Measurements from ENCODE around the gene TMEM18. TPM values are rescaled to one million over a fixed set of nuclear protein-coding genes. Genes with fewer than 3 reads are reported as not detected.

The TMEM18 gene
- total and polyA plus RNA-seq, 2 experiments from 2014 or later: 15.0 to 41.9 TPM

DNA sequence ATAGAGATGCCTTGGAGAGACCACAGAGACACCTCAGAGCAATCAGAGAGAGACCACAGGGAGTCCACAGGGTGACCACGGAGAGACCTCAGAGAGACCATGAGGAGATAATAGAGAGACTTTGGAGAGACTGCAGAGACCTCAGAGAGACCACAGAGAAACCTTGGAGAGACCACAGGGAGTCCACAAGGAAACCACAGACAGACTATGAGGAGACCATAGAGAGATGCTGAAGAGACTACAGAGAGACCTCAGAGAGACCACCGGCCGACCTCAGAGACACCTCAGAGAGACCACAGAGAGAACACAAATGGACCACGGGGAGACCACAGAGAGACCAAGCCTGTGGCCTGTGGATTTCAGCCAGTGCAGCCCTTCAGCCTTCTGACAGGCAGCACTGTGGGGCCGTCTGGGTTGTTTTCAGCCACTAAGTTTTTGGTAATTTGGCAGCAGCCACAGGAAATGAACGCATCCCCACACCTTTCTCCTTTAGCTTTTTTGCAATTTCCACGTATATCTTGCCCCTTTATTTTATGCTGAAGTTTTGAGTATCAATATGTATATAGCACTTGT is 11.4 kb upstream of the TMEM18 start:
- ATAC-seq: no peak
- H3K27ac Mint-ChIP-seq: no peak overlapping the region
- H3K36me3 Mint-ChIP-seq (ENCODE audit: low read depth): peaks cover 26% of the 10 kb centered on the region
- H3F3A ChIP-seq (replicated peaks; ENCODE audit: low read depth): no peaks in the 10 kb centered on the region
- no peak overlapping the region for H3K4me2 ChIP-seq
- no peak overlapping the region for H2AFZ ChIP-seq
- no peak overlapping the region for H3K4me3 Mint-ChIP-seq
- TF ChIP-seq, protein P1, sequence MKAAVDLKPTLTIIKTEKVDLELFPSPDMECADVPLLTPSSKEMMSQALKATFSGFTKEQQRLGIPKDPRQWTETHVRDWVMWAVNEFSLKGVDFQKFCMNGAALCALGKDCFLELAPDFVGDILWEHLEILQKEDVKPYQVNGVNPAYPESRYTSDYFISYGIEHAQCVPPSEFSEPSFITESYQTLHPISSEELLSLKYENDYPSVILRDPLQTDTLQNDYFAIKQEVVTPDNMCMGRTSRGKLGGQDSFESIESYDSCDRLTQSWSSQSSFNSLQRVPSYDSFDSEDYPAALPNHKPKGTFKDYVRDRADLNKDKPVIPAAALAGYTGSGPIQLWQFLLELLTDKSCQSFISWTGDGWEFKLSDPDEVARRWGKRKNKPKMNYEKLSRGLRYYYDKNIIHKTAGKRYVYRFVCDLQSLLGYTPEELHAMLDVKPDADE (IDR thresholded peaks at IDR 0.05): no peak
- TF ChIP-seq CREB1 (CRISPR knock-in tag; IDR thresholded peaks at IDR 0.05; ENCODE audit: low read depth) (no peak), ZNF114 (CRISPR knock-in tag; IDR thresholded peaks at IDR 0.05) (no peak), NANOG (IDR thresholded peaks at IDR 0.05; ENCODE audit: borderline replicate concordance) (no peak), JUNB (IDR thresholded peaks at IDR 0.05; ENCODE audit: unreplicated experiment) (no peak), EZH2 (IDR thresholded peaks at IDR 0.05; ENCODE audit: low read depth, unreplicated experiment) (no peak), ZNF331 (CRISPR knock-in tag; IDR thresholded peaks at IDR 0.05; ENCODE audit: low read depth) (no peak), POLR2AphosphoS5 (IDR thresholded peaks at IDR 0.05; ENCODE audit: low read depth) (no peak)
- TF ChIP-seq, protein P2, sequence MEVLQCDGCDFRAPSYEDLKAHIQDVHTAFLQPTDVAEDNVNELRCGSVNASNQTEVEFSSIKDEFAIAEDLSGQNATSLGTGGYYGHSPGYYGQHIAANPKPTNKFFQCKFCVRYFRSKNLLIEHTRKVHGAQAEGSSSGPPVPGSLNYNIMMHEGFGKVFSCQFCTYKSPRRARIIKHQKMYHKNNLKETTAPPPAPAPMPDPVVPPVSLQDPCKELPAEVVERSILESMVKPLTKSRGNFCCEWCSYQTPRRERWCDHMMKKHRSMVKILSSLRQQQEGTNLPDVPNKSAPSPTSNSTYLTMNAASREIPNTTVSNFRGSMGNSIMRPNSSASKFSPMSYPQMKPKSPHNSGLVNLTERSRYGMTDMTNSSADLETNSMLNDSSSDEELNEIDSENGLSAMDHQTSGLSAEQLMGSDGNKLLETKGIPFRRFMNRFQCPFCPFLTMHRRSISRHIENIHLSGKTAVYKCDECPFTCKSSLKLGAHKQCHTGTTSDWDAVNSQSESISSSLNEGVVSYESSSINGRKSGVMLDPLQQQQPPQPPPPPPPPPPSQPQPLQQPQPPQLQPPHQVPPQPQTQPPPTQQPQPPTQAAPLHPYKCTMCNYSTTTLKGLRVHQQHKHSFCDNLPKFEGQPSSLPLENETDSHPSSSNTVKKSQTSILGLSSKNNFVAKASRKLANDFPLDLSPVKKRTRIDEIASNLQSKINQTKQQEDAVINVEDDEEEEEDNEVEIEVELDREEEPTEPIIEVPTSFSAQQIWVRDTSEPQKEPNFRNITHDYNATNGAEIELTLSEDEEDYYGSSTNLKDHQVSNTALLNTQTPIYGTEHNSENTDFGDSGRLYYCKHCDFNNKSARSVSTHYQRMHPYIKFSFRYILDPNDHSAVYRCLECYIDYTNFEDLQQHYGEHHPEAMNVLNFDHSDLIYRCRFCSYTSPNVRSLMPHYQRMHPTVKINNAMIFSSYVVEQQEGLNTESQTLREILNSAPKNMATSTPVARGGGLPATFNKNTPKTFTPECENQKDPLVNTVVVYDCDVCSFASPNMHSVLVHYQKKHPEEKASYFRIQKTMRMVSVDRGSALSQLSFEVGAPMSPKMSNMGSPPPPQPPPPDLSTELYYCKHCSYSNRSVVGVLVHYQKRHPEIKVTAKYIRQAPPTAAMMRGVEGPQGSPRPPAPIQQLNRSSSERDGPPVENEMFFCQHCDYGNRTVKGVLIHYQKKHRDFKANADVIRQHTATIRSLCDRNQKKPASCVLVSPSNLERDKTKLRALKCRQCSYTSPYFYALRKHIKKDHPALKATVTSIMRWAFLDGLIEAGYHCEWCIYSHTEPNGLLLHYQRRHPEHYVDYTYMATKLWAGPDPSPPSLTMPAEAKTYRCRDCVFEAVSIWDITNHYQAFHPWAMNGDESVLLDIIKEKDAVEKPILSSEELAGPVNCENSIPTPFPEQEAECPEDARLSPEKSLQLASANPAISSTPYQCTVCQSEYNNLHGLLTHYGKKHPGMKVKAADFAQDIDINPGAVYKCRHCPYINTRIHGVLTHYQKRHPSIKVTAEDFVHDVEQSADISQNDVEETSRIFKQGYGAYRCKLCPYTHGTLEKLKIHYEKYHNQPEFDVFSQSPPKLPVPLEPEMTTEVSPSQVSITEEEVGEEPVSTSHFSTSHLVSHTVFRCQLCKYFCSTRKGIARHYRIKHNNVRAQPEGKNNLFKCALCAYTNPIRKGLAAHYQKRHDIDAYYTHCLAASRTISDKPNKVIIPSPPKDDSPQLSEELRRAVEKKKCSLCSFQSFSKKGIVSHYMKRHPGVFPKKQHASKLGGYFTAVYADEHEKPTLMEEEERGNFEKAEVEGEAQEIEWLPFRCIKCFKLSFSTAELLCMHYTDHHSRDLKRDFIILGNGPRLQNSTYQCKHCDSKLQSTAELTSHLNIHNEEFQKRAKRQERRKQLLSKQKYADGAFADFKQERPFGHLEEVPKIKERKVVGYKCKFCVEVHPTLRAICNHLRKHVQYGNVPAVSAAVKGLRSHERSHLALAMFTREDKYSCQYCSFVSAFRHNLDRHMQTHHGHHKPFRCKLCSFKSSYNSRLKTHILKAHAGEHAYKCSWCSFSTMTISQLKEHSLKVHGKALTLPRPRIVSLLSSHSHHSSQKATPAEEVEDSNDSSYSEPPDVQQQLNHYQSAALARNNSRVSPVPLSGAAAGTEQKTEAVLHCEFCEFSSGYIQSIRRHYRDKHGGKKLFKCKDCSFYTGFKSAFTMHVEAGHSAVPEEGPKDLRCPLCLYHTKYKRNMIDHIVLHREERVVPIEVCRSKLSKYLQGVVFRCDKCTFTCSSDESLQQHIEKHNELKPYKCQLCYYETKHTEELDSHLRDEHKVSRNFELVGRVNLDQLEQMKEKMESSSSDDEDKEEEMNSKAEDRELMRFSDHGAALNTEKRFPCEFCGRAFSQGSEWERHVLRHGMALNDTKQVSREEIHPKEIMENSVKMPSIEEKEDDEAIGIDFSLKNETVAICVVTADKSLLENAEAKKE (CRISPR knock-in tag; IDR thresholded peaks at IDR 0.05): no peak
- no peaks in the 10 kb centered on the region for H3K4me1 Mint-ChIP-seq
- H3K27ac ChIP-seq (ENCODE audit: low read depth): no peak overlapping the region
- H3K79me2 ChIP-seq (replicated peaks; ENCODE audit: insufficient read depth): no peaks in the 10 kb centered on the region
- no peak for DNase-seq (ENCODE audit: low spot score)
- no peak overlapping the region for H3K4me3 ChIP-seq
- no peaks in the 10 kb centered on the region for H3K4me1 ChIP-seq (ENCODE audit: insufficient read depth)
- H3K9me3 Mint-ChIP-seq: peaks cover 35% of the 10 kb centered on the region
- no peaks in the 10 kb centered on the region for H3K27me3 ChIP-seq (ENCODE audit: insufficient read depth)
- no peaks in the 10 kb centered on the region for H4K20me1 ChIP-seq (replicated peaks; ENCODE audit: insufficient read depth)
- H3K27me3 Mint-ChIP-seq (ENCODE audit: insufficient read depth, low read depth, poor library complexity): no peaks in the 10 kb centered on the region
- no peaks in the 10 kb centered on the region for H3K36me3 ChIP-seq (ENCODE audit: insufficient read depth)
- H3K9me2 ChIP-seq (ENCODE audit: insufficient read depth): 0 out of 2 replicates have a peak, but pooled peaks cover 3% of the 10 kb centered on the region
